ENCODE results near the gene DNPEP.

GRCh38 chr2:219378163-219378851, 9.4 kb downstream of the DNPEP start:
- TF ChIP-seq CTCF (conservative IDR thresholded peaks at IDR 0.05; ENCODE audit: low read depth, low read length) = no peak
- TF ChIP-seq EZH2 (IDR thresholded peaks at IDR 0.05; ENCODE audit: borderline replicate concordance, low read depth, low read length, poor library complexity, severe bottlenecking) = no peak

Measured in A673 (cell line).